Muscle of arm (tissue), 12 donors: ENCODE data around the gene CLCNKA. TPM values are rescaled to one million over a fixed set of nuclear protein-coding genes. Genes with fewer than 3 reads are reported as not detected.
A peak's percentile ranks its signal among the peaks of the same experiment; 100 is the strongest.

ENCODE experiments used
- DNase-seq: peaks from one replicate; pipeline ENCODE4 v3.0.0-alpha.2; 2013
- polyA plus RNA-seq, 12 donors: library from polyadenylated mRNA; unstranded; fragments of 120-200 nt; gene quantifications; one replicate each; pipeline ENCODE4 v1.2.1, GENCODE V29; 2013; ENCODE audit not compliant: insufficient read length in 12 of 12

CLCNKA gene
- polyA plus RNA-seq, 12 donors: 0.30 to 1.7 (median 1.0) TPM; not detected in 2

DNA sequence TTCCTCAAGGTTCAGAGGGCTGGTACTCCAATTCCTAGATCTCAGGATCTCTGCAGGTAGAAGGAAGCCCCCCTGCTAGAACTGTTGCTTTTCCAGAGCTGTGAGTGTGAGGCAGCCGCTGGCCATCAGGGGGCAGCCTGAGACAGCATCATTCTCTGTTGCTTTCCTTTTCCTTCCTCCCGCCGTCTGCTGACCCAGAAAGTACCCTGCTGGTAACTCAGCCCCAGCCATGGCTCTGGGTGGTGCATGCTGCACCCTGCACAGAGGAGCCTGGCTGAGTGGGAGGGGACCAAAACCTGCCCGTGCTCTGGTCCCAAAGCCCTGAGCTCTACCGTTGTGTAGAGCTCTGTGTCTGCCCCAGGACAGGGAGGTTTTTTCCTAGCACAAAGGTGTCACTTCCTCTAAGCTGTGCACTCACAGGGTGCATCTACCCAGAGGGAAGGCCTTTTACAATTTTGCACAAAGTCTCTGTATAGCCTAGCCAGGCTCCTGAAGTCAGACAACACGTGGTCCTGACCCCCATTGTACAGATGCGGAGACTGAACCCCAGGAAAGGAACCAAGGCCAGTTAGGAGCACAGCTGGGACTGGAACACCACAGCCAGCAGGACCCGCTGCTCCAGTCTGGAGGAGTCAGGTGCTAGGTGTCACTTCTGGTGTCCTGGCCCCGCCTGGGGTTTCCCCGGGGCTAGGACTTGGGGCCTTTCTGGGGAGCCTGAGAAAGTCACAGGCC, 57.3 kb downstream of the CLCNKA start:
- DNase-seq: peak; percentile 82

DNA sequence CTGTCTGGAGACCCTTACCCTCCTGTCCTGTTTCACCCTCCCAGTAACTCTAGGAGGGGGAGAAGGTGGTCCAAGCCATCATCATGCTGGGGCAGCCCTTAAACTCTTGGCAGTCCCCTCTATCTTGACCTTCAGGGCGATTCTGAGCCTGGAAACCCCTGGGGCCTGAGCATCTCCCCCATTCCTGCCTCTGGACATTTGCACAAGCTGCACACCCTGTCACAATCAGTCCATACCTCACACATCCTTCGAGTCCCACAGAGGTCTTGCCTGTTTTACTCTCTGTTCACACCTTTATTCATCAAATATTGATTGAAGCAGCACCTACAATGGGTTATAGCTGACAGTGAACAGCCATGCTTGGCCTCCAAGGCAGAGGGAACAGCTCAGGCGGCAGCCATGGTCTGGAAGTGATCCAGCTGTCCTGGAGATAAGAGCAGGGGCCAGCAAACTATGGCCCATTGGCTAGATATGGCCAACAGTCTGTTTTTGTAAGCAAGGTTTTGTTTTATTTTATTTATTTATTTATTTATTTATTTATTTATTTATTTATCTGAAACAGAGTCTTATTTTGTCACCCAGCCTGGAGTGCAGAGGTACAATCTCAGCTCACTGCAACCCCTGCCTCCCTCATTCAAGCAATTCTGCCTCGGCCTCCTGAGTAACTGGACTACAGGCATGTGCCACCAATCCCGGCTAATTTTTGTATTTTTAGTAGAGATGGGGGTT, 58.8 kb downstream of the CLCNKA start:
- no peak for DNase-seq

DNA sequence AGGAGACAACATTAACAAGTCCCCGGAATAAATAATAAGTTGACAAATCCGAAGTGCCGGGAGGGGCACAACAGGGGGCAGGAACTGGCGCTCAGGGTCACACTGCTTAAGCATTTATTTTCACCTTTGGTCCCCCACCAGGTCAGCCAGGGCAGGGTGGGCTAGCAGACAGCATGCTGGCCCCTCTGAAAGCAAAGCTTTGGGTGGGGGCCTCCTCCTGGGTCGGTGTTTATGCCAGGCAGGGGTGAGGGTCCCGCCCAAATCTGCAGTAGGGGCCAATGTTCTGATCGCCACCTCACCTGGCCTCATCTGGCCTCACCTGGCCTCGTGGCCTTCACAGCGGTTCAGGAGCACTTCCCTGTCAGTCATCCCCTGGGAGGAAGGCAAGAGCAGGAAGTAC, 59.8 kb downstream of the CLCNKA start:
- no peak for DNase-seq

DNA sequence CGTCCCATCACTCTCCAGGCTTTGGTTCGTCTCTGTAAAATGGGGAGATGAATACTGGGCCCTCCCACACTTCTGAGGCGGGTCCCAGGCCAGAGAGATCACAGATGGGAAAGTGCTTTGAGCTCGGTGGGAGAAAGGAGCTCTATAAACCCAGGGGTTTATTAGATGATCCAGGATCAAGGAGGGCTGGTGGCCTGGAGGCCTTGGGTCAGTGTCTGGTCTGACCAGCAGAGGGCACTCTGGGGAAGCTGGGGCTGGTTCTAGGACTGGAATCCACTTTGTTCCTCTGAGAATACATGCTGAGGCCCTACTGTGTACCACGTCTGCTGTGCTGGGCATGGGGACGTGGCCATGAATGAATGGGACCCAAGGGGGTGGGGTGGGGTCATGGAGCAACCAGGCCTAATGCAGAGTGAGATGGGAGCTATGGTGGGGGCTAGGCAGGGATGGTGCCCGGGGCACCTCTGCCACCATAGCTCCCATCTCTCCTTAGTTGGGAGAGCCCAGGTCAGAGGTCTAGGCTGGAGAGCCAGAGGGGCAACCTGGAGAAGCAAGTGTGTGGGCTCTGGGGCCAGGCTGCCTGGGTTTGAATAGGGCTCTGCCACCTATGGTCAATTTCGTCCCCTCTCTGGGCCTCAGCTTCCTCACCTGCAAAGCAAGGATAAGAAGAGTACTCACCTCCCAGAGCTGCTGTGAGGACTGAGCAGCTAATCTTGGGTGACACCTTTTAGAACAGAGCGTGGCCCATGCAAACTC, 60.6 kb downstream of the CLCNKA start:
- DNase-seq: peak; percentile 33

DNA sequence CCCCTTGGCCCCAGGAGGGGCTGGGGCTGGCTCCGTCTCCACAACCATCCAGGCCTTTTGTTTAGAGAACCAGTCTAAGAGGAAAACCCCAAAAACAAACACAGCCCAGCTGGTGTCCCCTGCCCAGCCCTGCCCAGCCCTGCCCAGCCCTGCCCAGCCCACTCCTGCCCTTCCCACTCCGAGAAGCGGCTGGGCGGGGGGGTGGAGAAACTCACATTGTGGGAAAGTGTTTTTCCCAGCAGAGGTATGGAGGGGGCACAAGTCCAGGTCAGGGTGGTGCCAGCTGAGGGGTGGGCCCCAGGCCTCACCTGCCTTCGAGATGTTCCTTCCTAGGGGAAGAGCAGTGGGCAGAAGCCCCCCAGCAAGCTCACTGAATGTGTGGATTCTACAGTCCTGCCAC, 61.6 kb downstream of the CLCNKA start:
- no peak for DNase-seq

Other genes with a start within 250 kb of the CLCNKA start
- 1 to 10 TPM in 5 of 12 donors, under 1 TPM in 5, not detected in 2; 0.31 to 1.9 (median 1.1) TPM for gene UQCRHL, start 214.4 kb upstream of the CLCNKA start, polyA plus RNA-seq
- 10 to 100 TPM in 11 of 12 donors, not detected in 1; 31.7 to 75.5 (median 34.6) TPM for gene SPEN, start 174.3 kb upstream of the CLCNKA start, polyA plus RNA-seq
- 10 to 100 TPM in 11 of 12 donors, not detected in 1; 17.9 to 32.1 (median 22.4) TPM for gene ZBTB17, start 45.9 kb upstream of the CLCNKA start, polyA plus RNA-seq
- gene SRARP, start 17.8 kb upstream of the CLCNKA start, polyA plus RNA-seq: under 1 TPM in 2 of 12 donors, not detected in 10; 0.05 to 0.07 TPM
- 100 to 1,000 TPM in 7 of 12 donors, 10 to 100 TPM in 4, not detected in 1; 57.9 to 237 (median 114) TPM for gene HSPB7, start 4.0 kb upstream of the CLCNKA start, polyA plus RNA-seq
- gene CLCNKB, start 21.7 kb downstream of the CLCNKA start, polyA plus RNA-seq: under 1 TPM in 8 of 12 donors, not detected in 4; 0.13 to 0.66 (median 0.21) TPM
- 1 to 10 TPM in 1 of 12 donors, under 1 TPM in 6, not detected in 5; 0.07 to 1.0 (median 0.25) TPM for gene FAM131C, start 51.6 kb downstream of the CLCNKA start, polyA plus RNA-seq
- 10 to 100 TPM in 2 of 12 donors, 1 to 10 TPM in 9, not detected in 1; 4.3 to 15.3 (median 6.5) TPM for gene EPHA2, start 134.0 kb downstream of the CLCNKA start, polyA plus RNA-seq
- 10 to 100 TPM in 2 of 12 donors, 1 to 10 TPM in 8, not detected in 2; 1.6 to 28.6 (median 2.7) TPM for gene ARHGEF19, start 190.6 kb downstream of the CLCNKA start, polyA plus RNA-seq
- gene CPLANE2, start 215.1 kb downstream of the CLCNKA start, polyA plus RNA-seq: 1 to 10 TPM in 10 of 12 donors, not detected in 2; 1.0 to 4.4 (median 2.1) TPM